CD4-positive, alpha-beta T cell treated with Interleukin-2 at 100 ng/mL for 4 hours (primary cell): ENCODE results near the gene ODAPH.

Source experiments
- DNase-seq: peaks from one replicate; pipeline ENCODE4 v3.0.0-alpha.2; 2020; ENCODE audit warnings: low spot score

ODAPH gene

GRCh38 chr4:75544870-75545269 is 11.0 kb upstream of the ODAPH start:
- no peak for DNase-seq

DNA sequence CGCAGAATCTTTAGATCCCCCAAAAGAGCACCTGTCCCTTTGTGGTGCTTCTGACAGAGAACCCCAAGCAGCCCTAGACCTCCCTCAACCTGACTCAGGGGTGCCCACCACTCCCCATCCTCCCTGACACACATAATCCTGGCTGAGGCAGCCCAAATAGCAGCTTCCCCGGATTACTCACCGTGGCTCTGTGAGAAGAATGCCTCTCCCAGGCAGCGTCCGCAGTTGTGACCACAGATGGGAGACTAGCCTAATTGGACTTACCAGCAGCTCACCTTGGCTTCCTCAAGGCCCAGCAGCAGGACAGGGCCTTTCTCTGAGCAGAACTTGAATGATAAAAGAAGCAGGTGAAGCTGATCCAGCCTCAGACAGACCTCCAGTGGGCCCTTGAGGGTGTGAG is 10.3 kb upstream of the ODAPH start:
- DNase-seq: no peak

- DNase-seq: no peak
These were observed 8.0 kb upstream of the ODAPH start for GRCh38 chr4:75547647-75548387.

GRCh38 chr4:75549019-75549418 is 6.8 kb upstream of the ODAPH start:
- DNase-seq: no peak

- DNase-seq: no peak
These were observed 3.4 kb upstream of the ODAPH start for GRCh38 chr4:75552452-75552851.

DNA sequence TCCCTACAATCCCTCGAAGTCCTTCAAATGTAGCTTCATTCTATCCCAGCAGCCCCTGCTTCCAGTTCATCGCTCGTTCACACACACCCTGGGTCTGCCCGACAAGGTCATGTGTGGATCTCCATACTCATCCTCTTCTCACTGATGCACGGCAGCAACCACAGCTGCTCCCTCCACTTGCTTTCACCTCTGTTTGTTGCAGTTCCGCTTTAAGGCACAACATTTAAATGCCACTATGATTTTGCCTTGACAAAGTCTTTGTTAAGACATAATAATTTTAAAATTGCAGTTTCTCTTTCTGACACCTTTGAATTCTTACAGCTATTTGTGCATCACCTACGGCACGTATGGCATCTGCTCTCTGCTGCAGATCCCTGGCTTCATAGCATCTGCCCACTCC is 1.8 kb downstream of the ODAPH start:
- DNase-seq: no peak

GRCh38 chr4:75561789-75562188 is 5.9 kb downstream of the ODAPH start:
- no peak for DNase-seq

DNA sequence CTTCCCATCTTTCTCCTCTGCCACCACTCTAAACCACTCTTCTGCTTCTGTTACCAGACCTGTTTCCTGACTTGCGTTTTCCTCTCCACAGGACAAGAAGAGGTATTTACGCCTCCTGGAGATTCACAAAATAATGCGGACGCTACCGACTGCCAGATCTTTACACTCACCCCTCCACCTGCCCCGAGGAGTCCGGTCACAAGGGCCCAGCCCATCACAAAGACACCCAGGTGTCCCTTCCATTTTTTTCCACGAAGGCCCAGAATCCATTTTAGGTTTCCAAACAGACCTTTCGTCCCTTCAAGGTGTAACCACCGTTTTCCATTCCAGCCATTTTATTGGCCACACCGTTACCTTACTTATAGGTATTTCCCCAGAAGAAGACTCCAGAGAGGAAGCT is 8.2 kb downstream of the ODAPH start:
- DNase-seq: no peak

DNA sequence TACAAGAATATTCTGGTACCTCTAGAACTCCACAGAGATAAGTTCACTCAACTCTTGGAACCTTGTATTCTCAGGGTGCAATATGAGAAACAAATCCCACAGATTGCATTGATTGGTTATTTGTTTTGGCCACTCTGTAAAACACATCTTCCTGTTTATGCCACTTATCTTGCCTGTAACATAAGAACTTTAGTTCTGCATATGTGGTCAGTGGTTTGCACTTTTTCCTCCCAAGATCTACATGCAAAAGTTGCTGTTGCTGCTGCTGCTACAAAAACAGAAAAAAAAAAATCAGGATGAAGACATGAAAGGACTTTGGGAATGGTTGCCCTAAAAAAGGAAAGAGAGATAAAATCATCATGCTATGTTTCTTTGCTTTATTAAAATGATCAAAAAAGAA is 9.6 kb downstream of the ODAPH start:
- DNase-seq: no peak

DNA sequence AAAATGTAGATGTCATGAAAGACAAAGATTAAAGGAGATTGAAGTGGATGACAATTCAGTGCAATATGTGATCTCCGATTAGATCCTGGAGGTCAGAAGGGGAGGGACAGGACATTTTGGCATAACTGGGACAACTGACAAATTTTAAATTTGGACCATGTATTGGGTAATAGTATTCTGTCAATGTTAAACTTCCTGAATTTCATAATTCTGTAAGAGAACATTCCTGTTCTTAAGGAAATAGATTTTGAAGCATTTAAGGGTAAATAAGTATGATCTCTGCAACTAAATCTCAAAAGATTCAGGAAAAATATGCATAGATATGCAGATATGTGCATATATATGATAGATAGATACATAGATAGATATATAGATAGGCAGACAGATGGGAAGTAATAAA is 11.0 kb downstream of the ODAPH start:
- DNase-seq: no peak

GRCh38 chr4:75567725-75568124 is 11.9 kb downstream of the ODAPH start:
- no peak for DNase-seq

DNA sequence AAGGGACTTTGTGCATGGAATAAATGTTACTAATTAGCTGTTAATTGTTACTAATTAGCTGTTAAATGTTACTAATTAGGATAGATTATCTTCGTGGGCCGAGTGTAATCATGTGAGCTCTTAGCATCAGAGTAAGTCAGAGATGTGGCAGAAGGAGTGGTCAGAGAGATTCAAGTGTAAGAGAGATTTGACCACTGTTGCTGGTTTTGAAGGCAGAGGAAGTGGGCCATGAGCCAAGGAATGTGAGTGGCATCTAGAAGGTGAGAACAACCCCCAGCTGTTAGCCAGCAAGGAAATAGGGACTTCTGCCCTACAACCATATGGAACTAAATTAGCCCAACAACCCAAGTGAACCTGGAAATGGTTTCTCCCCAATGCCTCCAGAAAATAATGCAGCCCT is 28.2 kb downstream of the ODAPH start:
- DNase-seq: no peak

DNA sequence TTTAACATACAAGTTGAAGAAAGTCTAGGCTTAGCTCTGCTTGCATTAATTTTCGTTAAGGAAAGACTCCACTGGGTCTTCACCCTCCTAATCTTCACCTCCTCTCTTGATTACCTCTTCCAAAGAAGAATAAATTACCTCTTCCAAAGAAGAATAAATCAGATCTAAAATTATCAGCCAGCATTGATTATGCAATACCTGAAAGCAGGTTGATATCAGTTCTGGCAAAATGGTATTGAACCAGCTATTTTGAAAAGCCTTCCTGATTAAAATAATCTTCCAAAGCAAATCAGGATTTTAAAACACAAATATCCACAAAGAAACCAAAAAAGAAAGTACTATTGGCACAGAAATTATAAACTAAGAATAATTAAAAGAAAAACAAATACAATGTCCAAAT is 37.5 kb downstream of the ODAPH start:
- no peak for DNase-seq

- no peak for DNase-seq
These were observed 40.2 kb downstream of the ODAPH start for GRCh38 chr4:75596061-75596460.

GRCh38 chr4:75598390-75598789 is 42.5 kb downstream of the ODAPH start:
- no peak for DNase-seq

DNA sequence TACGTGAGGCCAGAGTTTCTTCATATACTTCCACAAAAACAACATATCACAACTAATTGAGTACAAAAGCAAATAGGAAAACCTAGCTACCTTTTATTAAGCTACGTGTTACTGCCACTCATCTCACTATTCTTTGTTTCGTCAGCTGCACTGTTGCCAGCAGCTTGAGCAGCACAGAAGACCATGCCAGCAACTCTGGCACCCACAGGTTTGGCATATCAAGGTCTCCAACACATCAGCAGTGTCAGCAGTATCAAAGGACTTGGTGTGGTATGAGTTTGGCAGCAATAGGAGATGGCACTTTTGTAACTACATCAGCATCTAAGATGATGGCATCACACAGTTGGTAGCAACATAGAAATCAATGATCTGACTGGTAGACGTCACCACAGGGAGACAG is 43.8 kb downstream of the ODAPH start:
- no peak for DNase-seq

- DNase-seq: no peak
These were observed 50.1 kb downstream of the ODAPH start for GRCh38 chr4:75605928-75606327.

DNA sequence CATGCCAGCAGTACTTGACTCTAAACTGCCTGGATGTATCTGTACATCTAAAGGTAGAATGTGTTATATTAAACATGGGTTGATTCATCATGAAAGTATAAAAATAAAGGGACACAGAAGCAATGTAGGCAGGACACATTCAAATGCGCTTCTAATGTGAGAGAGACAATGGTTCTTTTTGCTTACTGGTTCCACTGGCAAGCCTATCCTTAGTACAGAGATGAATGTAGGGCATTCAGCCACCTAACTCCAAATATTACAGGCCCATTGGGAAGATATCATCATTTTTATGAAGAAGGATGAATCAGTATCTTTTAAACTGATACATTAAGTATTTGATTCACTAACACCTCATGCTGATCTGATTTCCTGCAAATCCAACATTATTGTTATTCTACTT is 56.4 kb downstream of the ODAPH start:
- DNase-seq: no peak
